GM21423 (cell line): Measurements from ENCODE around the gene VASH2.
"Not testable (repeated sequence)": the region's sequence is repeated elsewhere in the genome, so short reads cannot be mapped to it uniquely, and the experiment has no call there.

Experiments
- ATAC-seq: cut with Tn5 transposase; IDR thresholded peaks from one replicate; pipeline ENCODE4 v1.9.1; 2021; ENCODE audit warnings: mild to moderate bottlenecking, moderate library complexity; ENCODE audit not compliant: unreplicated experiment

The VASH2 gene

GRCh38 chr1:213017447-213018273 is 67.3 kb downstream of the VASH2 start:
- ATAC-seq: no peak

- ATAC-seq: no peak
Observed at GRCh38 chr1:213019450-213019849, 69.1 kb downstream of the VASH2 start.

- ATAC-seq: no peak
Observed at GRCh38 chr1:213020016-213020415, 69.7 kb downstream of the VASH2 start.

- not testable (repeated sequence) for ATAC-seq
Observed at GRCh38 chr1:213027024-213027423, 76.7 kb downstream of the VASH2 start.

GRCh38 chr1:213032651-213033050 is 82.3 kb downstream of the VASH2 start:
- no peak for ATAC-seq

- ATAC-seq: no peak
Observed at GRCh38 chr1:213034713-213035112, 84.4 kb downstream of the VASH2 start.

GRCh38 chr1:213035573-213035972 is 85.2 kb downstream of the VASH2 start:
- ATAC-seq: no peak
